Kidney epithelial cell (primary cell): ENCODE results near the gene NELFCD. TPM values are rescaled to one million over a fixed set of nuclear protein-coding genes. Genes with fewer than 3 reads are reported as not detected.

Source experiments
- DNase-seq: peaks from one replicate; pipeline ENCODE4 v3.0.0-alpha.2; 2010; ENCODE audit warnings: low read depth
- H3K27me3 ChIP-seq: 2 replicates; pipeline ENCODE4 v1.6.0; 2011; ENCODE audit warnings: low read length; ENCODE audit not compliant: control insufficient read depth, insufficient read depth
- H3K36me3 ChIP-seq: 2 replicates; pipeline ENCODE4 v1.5.1; 2011; ENCODE audit warnings: low read length; ENCODE audit not compliant: control insufficient read depth, insufficient read depth
- H3K4me3 ChIP-seq: 2 replicates; pipeline ENCODE4 v1.5.1; 2011; ENCODE audit warnings: low read depth, mild to moderate bottlenecking, control low read depth, low read length
- CTCF ChIP-seq: IDR thresholded peaks from 2 replicates; pipeline ENCODE4 v1.5.1; 2011; ENCODE audit warnings: mild to moderate bottlenecking, moderate library complexity, low read length, control low read depth, inconsistent platforms; ENCODE audit not compliant: insufficient read depth, poor library complexity, severe bottlenecking
- total RNA-seq: library from RNA; depleted of rRNA; stranded (reverse); fragments of >200 nt; gene quantifications from 2 replicates; pipeline ENCODE4 v1.2.3, GENCODE V29; 2015

Gene NELFCD
- total RNA-seq, 1 donor from 2014 or later: 43.7 TPM

GRCh38 chr20:59028812-59029211 is 47.8 kb downstream of the NELFCD start:
- no peaks in the 10 kb centered on the region for H3K27me3 ChIP-seq
- peak overlapping the region; percentile 29 for H3K4me3 ChIP-seq
- H3K36me3 ChIP-seq: peaks cover 2% of the 10 kb centered on the region
- no peak for DNase-seq
- TF ChIP-seq CTCF: no peak

- TF ChIP-seq CTCF: no peak
- H3K36me3 ChIP-seq: no peaks in the 10 kb centered on the region
- DNase-seq: no peak
Observed at GRCh38 chr20:59030911-59031563, 50.0 kb downstream of the NELFCD start.

GRCh38 chr20:59031564-59032022 is 50.5 kb downstream of the NELFCD start:
- Histone ChIP-seq H3K36me3 (no peaks in the 10 kb centered on the region), H3K4me3 (peak overlapping the region; percentile 97), H3K27me3 (no peaks in the 10 kb centered on the region)
- no peak for TF ChIP-seq CTCF
- DNase-seq: no peak

More at GRCh38 chr20:59030911-59031563, 50.0 kb downstream of the NELFCD start:
- Histone ChIP-seq H3K4me3 (peak overlapping the region; percentile 97), H3K27me3 (no peaks in the 10 kb centered on the region)

- DNase-seq: peak; percentile 69
- Histone ChIP-seq H3K27me3 (no peaks in the 10 kb centered on the region), H3K36me3 (no peaks in the 10 kb centered on the region), H3K4me3 (peak within 1 kb of the TSS; percentile 97)
- no peak for TF ChIP-seq CTCF
Observed at GRCh38 chr20:59032023-59032712, 51.1 kb downstream of the NELFCD start, which contains the start of gene ATP5F1E. Gene ATP5F1E (minus strand): TSS chr20:59032335. CDS start chr20:59032251, 84 bp downstream.

GRCh38 chr20:59032713-59033059 is 51.6 kb downstream of the NELFCD start:
- Histone ChIP-seq H3K36me3 (no peaks in the 10 kb centered on the region), H3K4me3 (peak overlapping the region; percentile 61), H3K27me3 (no peaks in the 10 kb centered on the region)
- peak; percentile 14 for TF ChIP-seq CTCF
- DNase-seq: no peak
